HG03175 (cell line): ENCODE results near the gene LDAH.
"Not testable (repeated sequence)": the region's sequence is repeated elsewhere in the genome, so short reads cannot be mapped to it uniquely, and the experiment has no call there.

ENCODE experiments used
- ATAC-seq: cut with Tn5 transposase; IDR thresholded peaks from one replicate; pipeline ENCODE4 v1.9.1; 2021; ENCODE audit warnings: mild to moderate bottlenecking, moderate library complexity; ENCODE audit not compliant: unreplicated experiment

The LDAH gene

DNA sequence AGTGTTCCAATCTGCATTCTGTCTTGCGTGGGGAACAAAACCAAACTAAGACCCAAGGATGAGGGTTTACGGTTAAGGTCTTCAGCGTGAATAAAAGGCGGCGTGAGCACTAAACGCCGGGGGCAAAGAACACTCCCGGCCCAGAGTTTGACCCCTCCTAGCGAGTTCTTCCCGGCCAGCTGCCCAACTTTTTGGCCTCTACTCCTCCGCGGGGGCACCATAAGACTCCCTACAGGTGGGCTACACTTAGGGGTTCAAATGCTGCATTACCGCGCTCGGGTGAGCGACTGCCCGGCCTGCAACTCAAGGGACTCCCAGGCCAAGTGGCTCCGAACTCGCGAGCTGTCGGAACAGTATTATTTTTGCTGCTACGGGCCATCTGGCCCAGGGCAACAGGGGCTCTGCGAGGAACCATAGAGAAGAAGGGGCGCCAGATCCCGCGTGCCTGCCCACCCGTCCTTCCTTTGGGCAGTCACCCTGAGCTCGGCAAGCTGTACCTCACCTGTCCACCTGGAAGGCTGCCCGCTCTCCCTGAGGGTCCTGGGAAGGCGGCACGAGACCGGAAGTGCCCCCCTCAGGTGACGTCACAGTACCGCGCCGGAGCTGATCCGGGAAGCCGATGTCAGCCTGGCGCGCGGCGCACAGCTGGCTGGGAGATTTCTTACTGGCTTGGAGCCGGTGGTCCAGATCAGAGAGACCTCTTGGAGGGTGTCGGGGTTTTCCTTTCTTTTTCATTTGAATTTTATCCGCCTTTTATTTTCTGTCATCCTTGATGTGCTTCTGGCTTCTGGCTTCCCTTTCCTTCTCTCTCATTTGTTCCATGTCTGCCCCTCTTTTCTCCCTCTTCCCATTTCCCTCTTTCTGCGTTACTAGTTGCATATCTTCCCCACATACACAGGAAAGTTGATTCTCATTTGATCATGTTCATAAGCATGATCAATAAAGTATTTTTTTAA lies at the start of gene LDAH:
TSS of gene LDAH (minus strand) at position 567 of the 956 bp plus-strand sequence. CDS start 21,638 bp downstream, outside the sequence.
- peak; percentile 89 for ATAC-seq

DNA sequence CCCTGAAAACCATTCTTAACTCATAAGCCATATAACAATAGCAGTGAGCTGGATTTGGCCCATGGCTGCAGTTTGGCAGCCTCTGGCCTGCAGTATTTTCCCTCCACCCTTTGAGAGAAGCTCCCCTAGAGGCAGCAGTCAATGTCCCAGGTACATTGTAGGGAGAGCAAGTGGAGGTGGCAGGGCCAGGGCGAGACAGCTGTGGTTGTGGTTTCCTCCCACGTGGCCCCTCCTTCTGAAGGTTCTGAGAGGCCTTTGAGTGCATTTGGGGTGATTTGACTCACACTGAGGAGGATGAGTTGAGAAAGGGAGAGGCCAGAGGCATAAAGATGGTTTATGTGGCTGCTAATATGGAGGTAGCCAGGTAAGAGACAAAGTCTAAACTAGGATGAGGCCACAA lies 45.5 kb upstream of the LDAH start:
- ATAC-seq: peak; percentile 100

DNA sequence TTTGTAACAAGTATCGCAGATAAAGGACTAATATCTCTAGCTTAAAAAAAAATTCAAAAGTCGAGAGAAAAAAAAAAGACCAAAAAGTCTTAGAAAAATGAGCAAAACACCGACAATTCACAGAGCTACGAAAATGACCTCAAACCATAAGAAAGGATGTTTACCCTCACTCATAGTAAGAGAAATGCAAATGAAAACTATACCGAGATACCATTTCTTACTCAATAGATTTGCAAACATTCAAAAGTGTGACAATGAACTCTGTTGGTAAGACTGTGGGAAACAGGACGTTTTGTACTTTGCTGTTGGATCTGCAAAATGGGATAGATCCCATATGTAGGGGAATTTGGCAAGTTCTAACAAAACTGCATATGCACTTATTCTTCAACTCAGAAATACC lies 39.9 kb upstream of the LDAH start:
- ATAC-seq: no peak

DNA sequence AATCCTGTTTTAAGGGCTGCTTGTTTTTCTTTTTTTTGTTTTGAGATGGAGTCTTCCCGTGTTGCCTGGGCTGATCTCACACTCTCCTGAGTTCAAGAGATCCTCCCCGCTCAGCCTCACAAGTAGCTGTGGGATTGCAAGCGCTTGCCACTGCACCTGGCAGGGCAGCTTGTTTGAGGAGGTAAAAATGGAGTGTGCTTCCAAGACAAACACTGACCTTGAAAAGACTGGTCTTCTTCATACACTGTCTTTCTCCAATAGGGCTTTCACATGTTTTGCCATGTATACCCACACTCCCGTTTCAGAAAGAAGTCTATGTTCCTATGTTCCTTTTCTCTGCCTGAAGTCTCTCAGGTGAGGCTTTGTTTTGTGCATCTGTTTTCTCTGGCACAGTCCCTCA lies 32.6 kb upstream of the LDAH start:
- no peak for ATAC-seq

DNA sequence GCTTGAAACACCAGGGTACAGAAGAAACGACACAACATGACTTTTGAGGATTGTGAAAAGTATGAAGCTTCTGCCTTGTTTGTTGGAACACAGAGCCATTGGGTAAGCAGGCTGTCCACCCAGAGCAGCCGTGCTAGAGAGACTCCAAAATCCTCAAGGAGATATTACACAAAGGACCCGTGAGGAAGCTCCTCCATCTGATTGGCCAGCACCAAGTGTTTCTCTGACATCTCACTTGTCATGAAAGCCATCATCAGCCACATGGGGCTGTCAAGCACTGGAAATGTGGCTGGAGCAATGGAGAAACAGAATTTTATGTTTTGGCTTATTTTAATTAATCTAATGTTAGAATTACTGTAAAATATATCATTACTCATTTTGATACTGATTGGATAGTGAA lies 29.8 kb upstream of the LDAH start:
- no peak for ATAC-seq

DNA sequence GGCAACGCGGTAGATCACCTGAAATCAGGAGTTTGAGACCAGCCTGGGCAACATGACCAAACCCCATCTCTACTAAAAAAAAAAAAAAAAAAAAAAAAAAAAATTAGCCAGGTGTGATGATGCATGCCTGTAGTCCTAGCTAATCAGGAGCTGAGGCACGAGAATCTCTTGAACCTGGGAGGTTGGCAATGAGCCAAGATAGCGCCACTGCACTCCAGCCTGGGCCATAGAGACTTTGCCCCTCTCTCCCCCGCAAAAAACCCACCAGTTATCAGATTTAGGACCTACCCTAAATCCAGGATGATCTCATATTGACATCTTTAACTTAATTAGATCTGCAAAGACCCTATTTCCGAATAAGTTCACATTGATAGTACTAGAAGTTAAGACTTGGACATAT lies 29.2 kb upstream of the LDAH start:
- ATAC-seq: no peak

DNA sequence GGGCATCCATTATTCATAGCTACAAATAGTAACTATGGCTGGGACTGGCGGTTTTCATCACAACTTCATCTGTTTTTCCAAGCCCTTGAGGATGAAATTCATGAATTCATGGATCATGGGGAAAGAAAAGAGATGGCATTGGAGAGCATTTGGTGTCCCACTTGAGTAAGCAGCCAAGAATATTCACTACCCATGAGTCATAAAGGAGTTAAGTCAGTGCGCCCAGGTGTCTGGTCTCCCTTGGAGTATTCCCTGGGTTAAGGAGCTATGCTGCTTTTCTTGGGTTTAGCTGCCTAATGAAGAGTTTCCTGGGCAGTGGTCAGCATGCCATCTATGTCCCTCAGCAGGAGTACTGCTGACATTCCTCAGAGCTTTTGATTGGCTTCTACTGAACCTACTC lies 21.3 kb upstream of the LDAH start:
- ATAC-seq: no peak

DNA sequence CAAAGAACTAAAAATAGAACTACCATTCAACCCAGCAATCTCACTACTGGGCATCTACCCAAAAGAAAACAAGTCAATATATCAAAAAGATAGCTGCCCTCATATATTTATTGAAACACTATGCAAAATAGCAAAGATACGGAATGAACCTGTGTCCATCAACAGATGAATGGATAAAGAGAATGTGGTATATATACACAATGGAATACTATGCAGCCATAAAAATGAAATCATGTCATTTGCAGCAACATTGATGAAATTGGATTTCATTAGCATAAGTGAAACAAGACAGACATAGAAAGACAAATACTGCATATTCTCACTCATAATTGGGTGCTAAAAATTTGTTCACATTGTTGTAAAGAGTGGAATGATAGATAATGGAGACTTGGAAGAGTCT lies 16.2 kb upstream of the LDAH start:
- no peak for ATAC-seq

DNA sequence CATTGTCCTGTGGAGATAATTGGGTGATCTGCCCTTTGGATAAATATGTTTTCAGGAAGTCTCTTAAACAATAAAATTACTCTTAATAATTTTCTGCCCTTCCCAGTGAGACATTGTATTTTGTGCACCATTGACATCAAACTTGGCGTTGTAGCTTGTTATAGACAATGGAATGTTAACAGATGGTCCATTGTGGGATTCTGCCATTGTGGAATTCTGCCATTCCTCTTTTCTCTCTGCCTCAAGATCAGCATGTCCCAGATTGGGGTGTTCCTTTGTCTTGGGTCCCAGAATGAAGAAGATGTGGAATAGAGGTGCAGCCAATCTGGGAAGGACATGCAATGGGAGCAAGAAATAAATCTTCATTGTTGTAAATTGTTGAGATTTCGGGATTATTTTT lies 15.1 kb upstream of the LDAH start:
- no peak for ATAC-seq

DNA sequence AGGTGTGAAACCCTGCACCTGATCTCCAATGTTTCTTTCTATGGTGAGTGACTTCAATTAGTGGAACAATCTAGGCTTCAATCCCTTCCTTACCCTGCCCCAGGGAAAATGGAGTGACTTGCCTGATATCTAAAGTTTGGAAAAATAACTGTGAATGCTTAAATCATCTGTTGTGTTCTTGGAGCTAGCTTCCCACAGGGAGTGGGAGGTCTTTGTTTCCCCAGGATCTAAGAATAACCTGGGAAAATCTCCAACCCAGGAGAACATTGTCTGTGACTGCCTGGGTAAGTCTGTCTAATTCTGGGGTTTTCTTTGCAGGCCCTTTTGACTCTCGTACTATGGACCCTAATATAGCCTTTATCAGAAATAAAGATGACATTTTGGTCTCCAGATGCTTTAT lies 13.6 kb upstream of the LDAH start:
- ATAC-seq: no peak

DNA sequence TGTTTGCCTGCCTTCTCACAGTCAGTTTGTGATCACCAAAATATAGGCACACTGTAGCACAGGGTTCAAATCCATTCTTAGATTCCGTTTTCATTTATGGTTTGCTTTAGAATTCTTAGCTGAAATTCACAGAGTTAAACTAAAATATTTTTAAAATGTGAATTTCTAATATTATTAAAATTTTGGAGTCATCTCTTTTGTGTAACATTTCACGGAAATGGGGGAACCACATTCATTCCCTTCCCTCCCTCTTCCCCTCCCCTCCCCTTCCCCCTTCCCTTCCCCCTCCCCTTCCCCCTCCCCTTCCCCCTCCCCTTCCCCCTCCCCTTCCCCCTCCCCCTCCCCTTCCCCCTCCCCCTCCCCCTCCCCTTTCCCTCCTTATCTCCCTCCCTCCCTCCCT lies 11.4 kb upstream of the LDAH start:
- ATAC-seq: no peak

DNA sequence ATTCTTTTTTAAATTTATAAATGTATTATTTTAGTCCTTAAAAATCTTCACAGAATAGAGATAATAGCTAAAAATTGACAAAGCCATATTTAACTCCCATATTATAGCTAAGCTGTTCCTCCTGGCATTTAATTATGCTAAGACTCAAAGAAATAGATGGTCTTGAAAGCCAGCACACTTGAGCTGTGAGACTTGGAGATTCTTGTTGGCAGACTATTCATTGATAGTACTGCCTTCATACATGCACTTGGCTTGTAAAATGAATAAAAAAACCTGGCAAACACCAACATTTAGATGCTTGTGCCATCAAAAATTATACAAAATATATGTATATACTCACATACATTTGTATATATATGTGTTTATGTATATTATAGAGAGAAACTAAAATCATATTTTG lies 9.7 kb upstream of the LDAH start:
- no peak for ATAC-seq

DNA sequence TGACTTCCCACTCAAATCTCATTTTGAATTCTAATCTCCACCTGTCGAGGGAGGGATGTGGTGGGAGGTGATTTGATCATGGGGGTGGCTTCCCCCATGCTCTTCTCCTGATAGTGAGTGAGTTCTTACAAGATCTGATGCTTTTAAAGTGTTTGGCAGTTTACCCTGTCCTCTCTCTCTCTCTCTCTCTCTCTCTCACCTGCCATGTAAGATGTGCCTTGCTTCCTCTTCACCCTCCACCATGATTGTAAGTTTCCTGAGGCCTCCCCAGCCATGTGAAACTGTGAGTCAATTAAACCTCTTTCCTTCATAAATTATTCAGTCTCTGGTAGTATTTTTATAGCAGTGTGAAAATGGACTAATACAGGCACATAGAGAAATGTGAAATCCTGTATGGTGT lies 7.0 kb upstream of the LDAH start:
- no peak for ATAC-seq

DNA sequence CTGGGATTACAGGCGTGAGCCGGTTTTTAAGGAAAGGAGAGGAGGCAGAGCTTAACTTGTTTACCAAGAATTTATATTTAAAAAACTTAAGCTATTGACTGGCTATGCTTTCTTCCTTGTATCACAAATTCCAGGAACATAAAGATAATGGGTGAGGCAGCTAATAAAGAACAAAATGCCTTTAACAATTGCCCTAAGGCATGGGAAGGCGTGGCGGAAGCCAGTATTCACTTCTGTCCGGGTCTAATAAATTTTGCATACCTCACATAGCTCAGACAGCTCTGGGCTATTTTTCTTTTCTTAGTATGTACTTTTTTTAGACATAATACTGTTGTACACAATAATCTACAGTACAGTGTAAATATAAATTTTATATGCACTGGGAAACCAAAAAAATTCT lies 1.0 kb upstream of the LDAH start:
- ATAC-seq: no peak

DNA sequence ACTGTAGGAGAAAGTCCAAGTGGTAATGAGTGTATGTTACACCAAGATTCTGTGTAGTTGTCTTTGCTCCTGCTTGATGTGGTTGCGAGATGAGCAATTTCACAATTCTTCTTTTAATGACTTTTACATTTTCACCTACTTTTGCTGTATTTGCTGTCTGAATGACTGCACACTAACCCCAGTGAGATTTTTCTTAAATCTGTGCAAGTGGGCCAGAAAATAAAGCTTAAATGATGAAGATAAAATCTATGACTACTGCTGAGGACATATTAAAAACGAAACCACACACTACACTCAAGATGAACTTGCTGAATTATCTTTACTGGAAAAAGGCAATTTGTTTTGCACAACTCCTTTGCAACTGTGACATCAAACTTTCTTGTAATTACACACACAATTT lies 4.1 kb downstream of the LDAH start:
- ATAC-seq: no peak

DNA sequence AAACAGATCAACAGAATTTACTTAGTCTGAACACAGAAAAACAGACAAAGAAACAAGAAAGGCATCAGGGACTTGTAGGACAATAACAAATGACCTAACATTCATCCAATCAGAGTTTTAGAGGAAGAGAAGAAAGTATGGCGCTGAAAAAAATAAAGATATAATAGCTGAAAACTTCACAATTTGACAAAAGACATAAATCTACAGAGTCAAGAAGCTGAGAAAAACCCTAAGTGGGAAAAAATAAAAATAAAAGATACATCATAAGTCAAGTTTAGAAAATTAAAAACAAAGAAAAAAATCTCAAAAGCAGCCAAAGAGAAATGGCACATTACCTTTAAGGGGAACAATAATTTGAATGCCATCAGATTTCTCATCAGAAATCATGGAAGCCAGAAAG lies 7.7 kb downstream of the LDAH start:
- no peak for ATAC-seq

DNA sequence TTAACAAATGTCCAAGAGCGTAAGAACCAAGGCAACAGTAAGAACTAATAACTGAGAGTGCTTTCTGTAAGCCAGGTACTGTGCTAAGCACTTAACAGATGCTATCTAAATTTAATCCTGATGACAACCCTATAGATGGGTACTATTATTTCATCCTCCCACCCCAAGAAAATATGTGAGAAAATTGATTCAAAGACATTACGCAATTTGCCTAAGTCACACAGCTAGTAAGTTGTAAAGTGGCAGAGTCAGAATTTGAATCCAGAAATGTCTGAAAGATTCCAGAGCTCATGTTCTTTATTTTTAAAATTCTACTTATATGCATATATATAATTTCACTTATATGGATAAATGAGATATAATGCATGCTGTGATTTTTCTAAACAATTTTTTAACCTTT lies 10.1 kb downstream of the LDAH start:
- ATAC-seq: no peak

DNA sequence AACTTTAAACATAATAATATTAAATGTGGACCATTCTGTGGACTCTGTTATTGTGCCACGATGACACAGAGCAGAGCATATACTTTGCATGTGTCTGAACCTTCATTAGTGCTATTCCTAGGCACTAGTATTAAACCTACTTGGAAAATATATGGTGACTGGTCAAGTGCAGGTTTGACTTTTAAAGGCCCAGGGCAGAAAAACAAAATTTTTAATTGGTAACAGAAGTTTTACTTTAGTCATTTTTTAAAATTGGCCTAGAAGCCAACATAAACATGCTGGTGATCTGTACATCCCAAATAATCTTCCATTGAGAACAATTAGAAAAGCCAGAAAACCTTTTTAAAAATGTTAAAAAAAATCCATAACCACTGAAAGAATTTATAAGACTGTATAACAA lies 16.6 kb downstream of the LDAH start:
- no peak for ATAC-seq

DNA sequence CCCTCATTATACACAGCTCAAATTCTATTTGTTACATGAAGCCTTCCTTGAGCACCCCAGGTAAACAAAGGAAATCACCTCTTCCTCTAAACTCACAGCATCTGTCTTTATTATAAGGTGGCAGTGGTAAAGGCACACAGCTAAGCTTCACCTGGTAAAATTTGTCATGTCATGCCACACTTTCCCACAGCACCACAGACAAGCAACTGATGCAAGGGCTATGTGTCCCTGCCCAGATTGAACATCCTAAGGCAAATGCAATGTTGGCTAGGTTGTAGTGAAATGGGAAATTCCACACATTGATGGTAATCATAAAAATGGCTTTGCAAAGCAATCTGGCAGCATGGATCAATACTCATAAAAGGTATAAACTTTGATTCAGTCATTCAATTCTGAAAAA lies 18.9 kb downstream of the LDAH start:
- ATAC-seq: no peak

DNA sequence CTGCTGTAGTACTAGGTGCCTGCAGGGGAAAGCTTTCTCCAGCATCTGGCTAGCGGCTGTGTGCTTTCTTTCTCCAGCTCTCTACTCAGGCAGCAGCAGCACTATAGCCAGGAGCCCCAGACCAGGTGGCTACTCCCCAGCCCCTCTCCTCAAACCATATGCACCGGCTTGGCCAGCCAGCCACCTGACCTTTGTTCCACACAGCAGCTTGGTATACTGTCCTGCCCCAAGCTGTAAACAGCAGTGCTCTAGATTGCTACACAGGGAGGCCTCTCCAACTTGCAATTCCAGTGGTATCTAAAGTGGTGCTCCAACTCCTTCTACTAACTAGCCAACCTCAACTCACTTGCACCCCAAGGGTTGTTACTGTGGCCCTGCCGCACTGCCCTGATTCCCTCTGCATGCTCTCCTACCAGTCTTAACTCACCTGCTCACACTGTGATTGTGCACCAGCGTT lies 19.6 kb downstream of the LDAH start:
- ATAC-seq: no peak

DNA sequence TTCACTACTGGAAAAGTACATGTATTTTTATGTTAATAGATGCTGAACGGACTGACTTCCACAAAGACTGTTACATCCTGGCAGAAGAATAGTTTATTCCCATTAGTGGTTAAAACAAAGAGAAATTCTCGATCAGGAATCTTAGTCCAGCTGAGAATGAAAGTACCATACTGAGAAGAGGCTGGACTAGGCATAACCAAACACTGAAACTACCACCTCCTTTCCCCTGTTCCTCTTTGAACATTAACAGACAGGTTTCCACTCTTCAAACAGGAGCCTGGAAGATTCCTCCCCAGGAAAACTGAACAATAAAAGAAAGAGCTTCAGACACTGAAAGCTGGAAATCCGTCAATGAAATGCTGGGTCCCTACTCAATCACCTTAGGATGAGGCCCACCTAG lies 25.8 kb downstream of the LDAH start:
- ATAC-seq: peak; percentile 71

DNA sequence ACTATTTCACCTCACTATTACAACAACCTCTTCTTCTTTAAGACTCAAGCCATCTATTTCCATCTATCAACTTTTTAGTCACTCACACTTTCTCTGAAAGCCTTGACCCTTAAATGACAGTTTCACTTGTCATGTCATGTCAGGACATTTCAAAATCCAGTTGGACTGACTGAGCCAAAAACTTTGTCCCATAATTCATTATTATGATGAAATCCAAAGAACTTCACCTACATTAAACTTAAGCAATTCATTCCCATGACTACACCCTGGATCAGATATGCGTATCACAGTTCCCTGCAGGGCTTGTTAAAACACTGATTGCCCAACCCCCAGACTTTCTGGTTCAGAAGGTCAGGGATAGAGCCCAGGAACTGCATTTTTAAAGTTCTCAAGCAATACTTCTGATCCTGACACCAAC lies 26.5 kb downstream of the LDAH start:
- ATAC-seq: peak; percentile 47

DNA sequence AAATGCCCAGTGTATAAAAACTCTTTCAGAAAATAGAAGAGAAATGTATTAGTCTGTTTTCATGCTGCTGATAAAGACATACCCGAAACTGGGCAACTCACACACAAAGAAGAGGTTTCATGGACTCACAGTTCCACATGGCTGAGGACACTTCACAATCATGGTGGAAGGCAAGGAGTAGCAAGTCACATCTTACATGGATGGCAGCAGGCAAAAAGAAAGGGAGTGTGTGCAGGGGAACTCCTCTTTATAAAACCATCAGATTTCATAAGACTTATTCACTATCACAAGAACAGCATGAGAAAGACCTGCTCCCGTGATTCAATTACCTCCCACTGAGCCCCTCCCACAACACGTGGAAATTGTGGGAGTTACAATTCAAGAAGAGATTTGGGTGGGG lies 29.0 kb downstream of the LDAH start:
- ATAC-seq: not testable (repeated sequence)
